GM23248 (cell line): ENCODE measurements around the gene SCIMP.
"Not testable (repeated sequence)": the region's sequence is repeated elsewhere in the genome, so short reads cannot be mapped to it uniquely, and the experiment has no call there.

Source experiments
- EZH2 ChIP-seq: fragments of 200-600 bp; sonication (generic); IDR thresholded peaks from 2 replicates; pipeline ENCODE4 v1.6.1; 2018; ENCODE audit warnings: antibody characterized with exemption, mild to moderate bottlenecking; ENCODE audit not compliant: insufficient read depth, poor library complexity, severe bottlenecking
- EZH2phosphoT487 ChIP-seq: fragments of 200-600 bp; sonication (generic); IDR thresholded peaks from 2 replicates; pipeline ENCODE4 v1.6.1; 2018; ENCODE audit warnings: antibody characterized with exemption, moderate library complexity, mild to moderate bottlenecking, low read depth; ENCODE audit not compliant: insufficient read depth

DNA sequence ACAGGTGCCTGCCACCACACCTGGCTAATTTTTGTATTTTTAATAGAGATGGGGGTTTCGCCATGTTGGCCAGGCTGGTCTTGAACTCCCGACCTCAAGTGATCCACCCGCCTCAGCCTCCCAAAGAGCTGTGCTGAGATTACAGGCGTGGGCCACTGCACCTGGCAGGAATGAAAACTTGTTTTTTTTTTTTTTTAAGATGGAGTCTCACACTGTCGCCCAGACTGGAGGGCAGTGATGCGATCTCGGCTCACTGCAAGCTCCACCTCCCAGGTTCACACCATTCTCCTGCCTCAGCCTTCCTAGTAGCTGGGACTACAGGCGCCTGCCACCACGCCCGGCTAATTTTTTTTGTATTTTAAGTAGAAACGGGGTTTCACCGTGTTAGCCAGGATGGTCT lies 12.7 kb downstream of the SCIMP start:
- not testable (repeated sequence) for TF ChIP-seq EZH2, EZH2phosphoT487
